Immature natural killer cell (primary cell): Measurements from ENCODE around the gene ASB11. TPM values are rescaled to one million over a fixed set of nuclear protein-coding genes. Genes with fewer than 3 reads are reported as not detected.

Source experiments
- DNase-seq, 3 donors: peaks; one replicate each; pipeline ENCODE4 v3.0.0; 2022; ENCODE audit warnings: mixed read lengths in 1 of 3
- H3K27ac Mint-ChIP-seq, 6 donors: one replicate each; pipeline ENCODE4 v1.8.0; 2020; ENCODE audit warnings: mixed read lengths in 6 of 6, mild to moderate bottlenecking in 5 of 6, inconsistent platforms in 4 of 6, moderate library complexity in 3 of 6
- H3K27me3 Mint-ChIP-seq, 3 donors: one replicate each; pipeline ENCODE4 v1.8.0; 2020 to 2021; ENCODE audit warnings: low read depth in 3 of 3, mild to moderate bottlenecking in 3 of 3, mixed read lengths in 3 of 3, moderate library complexity in 3 of 3, inconsistent platforms in 1 of 3
- H3K36me3 Mint-ChIP-seq, 3 donors: one replicate each; pipeline ENCODE4 v1.8.0; 2020; ENCODE audit warnings: mixed read lengths in 3 of 3, inconsistent platforms in 2 of 3, mild to moderate bottlenecking in 2 of 3
- H3K4me1 Mint-ChIP-seq, 2 donors: one replicate each; pipeline ENCODE4 v1.8.0; 2020; ENCODE audit warnings: inconsistent platforms in 2 of 2, mild to moderate bottlenecking in 2 of 2, mixed read lengths in 2 of 2, moderate library complexity in 1 of 2
- H3K4me3 Mint-ChIP-seq, 5 donors: one replicate each; pipeline ENCODE4 v1.8.0; 2020; ENCODE audit warnings: mild to moderate bottlenecking in 5 of 5, mixed read lengths in 5 of 5, inconsistent platforms in 3 of 5, moderate library complexity in 3 of 5
- H3K9me3 Mint-ChIP-seq, 6 donors: one replicate each; pipeline ENCODE4 v1.8.0; 2020; ENCODE audit warnings: mild to moderate bottlenecking in 6 of 6, mixed read lengths in 6 of 6, inconsistent platforms in 4 of 6, moderate library complexity in 3 of 6
- polyA plus RNA-seq, 3 donors: library from polyadenylated mRNA; unstranded; fragments of 300-500 nt; fragmentation: Illumina TruSeq; gene quantifications; one replicate each; pipeline ENCODE4 v1.2.3, GENCODE V29; 2021

ASB11 gene
- polyA plus RNA-seq, 3 donors from 2014 or later = not detected

- Mint-ChIP-seq H3K4me1 (no peaks in the 10 kb centered on the region), H3K36me3 (no peaks in the 10 kb centered on the region), H3K9me3 (peaks cover 0 to 2% (median 0%) of the 10 kb centered on the region in 6 donors), H3K27me3 (peaks cover 0 to 6% (median 1%) of the 10 kb centered on the region in 3 donors), H3K4me3 (no peak overlapping the region), H3K27ac (no peak overlapping the region)
- DNase-seq = no peak
These were observed 80.4 kb downstream of the ASB11 start for GRCh38 chrX:15235001-15235400.

GRCh38 chrX:15233416-15234015 is 81.9 kb downstream of the ASB11 start:
- Mint-ChIP-seq H3K4me3 (no peak overlapping the region), H3K4me1 (no peaks in the 10 kb centered on the region), H3K27ac (no peak overlapping the region), H3K36me3 (no peaks in the 10 kb centered on the region), H3K27me3 (peaks cover 0 to 6% (median 1%) of the 10 kb centered on the region in 3 donors), H3K9me3 (peaks cover 0 to 2% (median 0%) of the 10 kb centered on the region in 6 donors)
- DNase-seq = no peak

Other genes with a start within 250 kb of the ASB11 start
- under 1 TPM in 1 of 3 donors, not detected in 2; 0.34 TPM for gene ASB9, start 45.6 kb downstream of the ASB11 start, polyA plus RNA-seq
- 1 to 10 TPM; 2.4 to 3.9 (median 3.3) TPM for gene PIGA, start 19.9 kb upstream of the ASB11 start, polyA plus RNA-seq
- gene VEGFD, start 68.8 kb upstream of the ASB11 start, polyA plus RNA-seq = not detected
- gene PIR, start 177.7 kb upstream of the ASB11 start, polyA plus RNA-seq = under 1 TPM in 1 of 3 donors, not detected in 2; 0.76 TPM
- gene BMX, start 185.2 kb upstream of the ASB11 start, polyA plus RNA-seq = not detected